SU-DHL-6 (cell line): ENCODE measurements around the gene KSR1.

Experiments
- H2AFZ ChIP-seq: fragments of 200-600 bp; sonication (generic); 2 replicates; pipeline ENCODE4 v1.6.1; 2014; ENCODE audit warnings: low read depth, mild to moderate bottlenecking, moderate library complexity, mixed read lengths, antibody characterized with exemption, low read length; ENCODE audit not compliant: severe bottlenecking
- H3F3A ChIP-seq: fragments of 200-600 bp; shearing (Covaris generic); 2 replicates; pipeline ENCODE4 v1.6.0; 2016; ENCODE audit warnings: antibody characterized with exemption, mild to moderate bottlenecking; ENCODE audit not compliant: insufficient read depth
- H3K27ac ChIP-seq: fragments of 200-600 bp; sonication (generic); 2 replicates; pipeline ENCODE4 v1.5.1; 2016; ENCODE audit warnings: low read depth, mild to moderate bottlenecking, low read length, moderate library complexity, mixed read lengths
- H3K27me3 ChIP-seq: fragments of 200-600 bp; sonication (generic), shearing (Covaris generic); 2 replicates; pipeline ENCODE4 v1.6.0; 2014; ENCODE audit warnings: mild to moderate bottlenecking, low read length
- H3K36me3 ChIP-seq: fragments of 200-600 bp; sonication (generic); 2 replicates; pipeline ENCODE4 v1.6.1; 2014; ENCODE audit warnings: mild to moderate bottlenecking, low read length, mixed read lengths
- H3K4me2 ChIP-seq: fragments of 300-600, 200-600 bp; shearing (Covaris generic), sonication (generic); 2 replicates; pipeline ENCODE4 v1.6.0; 2014; ENCODE audit warnings: low read length, low read depth, mild to moderate bottlenecking; ENCODE audit not compliant: poor library complexity, severe bottlenecking
- H3K4me3 ChIP-seq: fragments of 200-600 bp; sonication (generic); 2 replicates; pipeline ENCODE4 v1.5.1; 2014; ENCODE audit warnings: antibody characterized with exemption, low read length, mild to moderate bottlenecking, mixed read lengths; ENCODE audit not compliant: insufficient read depth, poor library complexity, severe bottlenecking
- H3K79me2 ChIP-seq: fragments of 200-600 bp; sonication (generic); 2 replicates; pipeline ENCODE4 v1.6.1; 2014; ENCODE audit warnings: mild to moderate bottlenecking, low read length, moderate library complexity; ENCODE audit not compliant: insufficient read depth
- H3K9ac ChIP-seq: fragments of 200-600 bp; sonication (generic); 2 replicates; pipeline ENCODE4 v1.7.0; 2014; ENCODE audit warnings: mild to moderate bottlenecking, low read length
- H3K9me2 ChIP-seq: fragments of 200-600 bp; sonication (generic); replicated peaks from 2 replicates; pipeline ENCODE4 v1.6.1; 2014; ENCODE audit warnings: low read length; ENCODE audit not compliant: insufficient read depth
- H3K9me3 ChIP-seq: fragments of 200-600 bp; sonication (generic); 2 replicates; pipeline ENCODE4 v1.6.1; 2014; ENCODE audit warnings: low read length, mixed read lengths; ENCODE audit not compliant: insufficient read depth
- H4K20me1 ChIP-seq: fragments of 200-600 bp; sonication (generic); 2 replicates; pipeline ENCODE4 v1.6.1; 2014; ENCODE audit warnings: low read depth, mild to moderate bottlenecking, antibody characterized with exemption, low read length, moderate library complexity, mixed read lengths
- EZH2phosphoT487 ChIP-seq: fragments of 200-600 bp; sonication (generic), shearing (Covaris generic); conservative IDR thresholded peaks from 2 replicates; pipeline ENCODE4 v1.6.1; 2018; ENCODE audit warnings: mild to moderate bottlenecking, antibody characterized with exemption, low read length, moderate library complexity, mixed read lengths
- TF ChIP-seq, protein P1 (sequence below): fragments of 200-600 bp; sonication (generic); IDR thresholded peaks from one replicate; pipeline ENCODE4 v1.5.1; 2017; ENCODE audit warnings: antibody characterized with exemption, mild to moderate bottlenecking, low read length, moderate library complexity; ENCODE audit not compliant: insufficient read depth, poor library complexity, severe bottlenecking

KSR1 gene

DNA sequence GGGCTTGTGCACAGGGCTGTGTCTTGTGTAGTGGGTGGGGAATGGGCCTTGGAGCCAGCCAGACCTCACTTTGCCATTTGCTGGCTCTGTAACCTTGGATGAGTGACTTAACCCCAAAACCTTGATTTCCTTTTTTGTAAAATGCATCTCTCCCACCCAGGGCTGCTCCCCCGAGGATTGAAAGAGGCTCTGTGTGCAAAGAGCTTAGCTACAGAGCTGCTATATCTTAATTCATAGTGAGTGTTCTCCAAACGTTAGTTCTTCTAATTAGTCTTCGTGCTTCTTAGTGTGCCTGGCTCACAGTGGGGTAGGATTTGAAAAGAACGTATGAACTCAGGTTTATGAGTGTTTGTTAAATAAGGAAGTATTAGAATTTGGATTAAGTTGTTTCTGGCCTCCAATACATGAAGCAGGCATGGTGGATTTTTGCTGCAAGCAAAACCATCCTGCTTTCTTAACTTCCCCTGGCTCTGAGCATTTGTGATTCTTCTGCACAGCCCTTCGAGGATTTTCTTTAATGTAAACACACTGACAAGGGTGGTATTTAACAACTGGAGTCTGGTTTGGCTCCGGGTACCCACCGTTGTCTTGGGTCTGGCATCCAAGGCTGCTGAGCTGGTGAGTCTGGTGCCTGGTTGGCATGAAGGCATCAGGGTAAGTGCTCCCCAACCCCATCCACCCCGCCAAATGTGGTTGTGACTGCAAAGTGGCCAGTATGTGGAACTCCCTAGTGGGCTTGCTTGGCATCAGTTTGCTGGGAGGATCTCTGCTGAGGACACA lies 29.7 kb downstream of the KSR1 start:
- no peak overlapping the region for H3K4me2 ChIP-seq
- H3K9me2 ChIP-seq: no peaks in the 10 kb centered on the region
- no peaks in the 10 kb centered on the region for H3K36me3 ChIP-seq
- H3K27me3 ChIP-seq: no peaks in the 10 kb centered on the region
- no peaks in the 10 kb centered on the region for H3K79me2 ChIP-seq
- no peaks in the 10 kb centered on the region for H3K9me3 ChIP-seq
- no peak overlapping the region for H3K27ac ChIP-seq
- H3F3A ChIP-seq: no peaks in the 10 kb centered on the region
- H4K20me1 ChIP-seq: no peaks in the 10 kb centered on the region
- no peak overlapping the region for H2AFZ ChIP-seq
- no peak overlapping the region for H3K9ac ChIP-seq
- TF ChIP-seq, protein P1, sequence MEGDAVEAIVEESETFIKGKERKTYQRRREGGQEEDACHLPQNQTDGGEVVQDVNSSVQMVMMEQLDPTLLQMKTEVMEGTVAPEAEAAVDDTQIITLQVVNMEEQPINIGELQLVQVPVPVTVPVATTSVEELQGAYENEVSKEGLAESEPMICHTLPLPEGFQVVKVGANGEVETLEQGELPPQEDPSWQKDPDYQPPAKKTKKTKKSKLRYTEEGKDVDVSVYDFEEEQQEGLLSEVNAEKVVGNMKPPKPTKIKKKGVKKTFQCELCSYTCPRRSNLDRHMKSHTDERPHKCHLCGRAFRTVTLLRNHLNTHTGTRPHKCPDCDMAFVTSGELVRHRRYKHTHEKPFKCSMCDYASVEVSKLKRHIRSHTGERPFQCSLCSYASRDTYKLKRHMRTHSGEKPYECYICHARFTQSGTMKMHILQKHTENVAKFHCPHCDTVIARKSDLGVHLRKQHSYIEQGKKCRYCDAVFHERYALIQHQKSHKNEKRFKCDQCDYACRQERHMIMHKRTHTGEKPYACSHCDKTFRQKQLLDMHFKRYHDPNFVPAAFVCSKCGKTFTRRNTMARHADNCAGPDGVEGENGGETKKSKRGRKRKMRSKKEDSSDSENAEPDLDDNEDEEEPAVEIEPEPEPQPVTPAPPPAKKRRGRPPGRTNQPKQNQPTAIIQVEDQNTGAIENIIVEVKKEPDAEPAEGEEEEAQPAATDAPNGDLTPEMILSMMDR: no peak
- TF ChIP-seq EZH2phosphoT487: no peak
- no peak overlapping the region for H3K4me3 ChIP-seq

DNA sequence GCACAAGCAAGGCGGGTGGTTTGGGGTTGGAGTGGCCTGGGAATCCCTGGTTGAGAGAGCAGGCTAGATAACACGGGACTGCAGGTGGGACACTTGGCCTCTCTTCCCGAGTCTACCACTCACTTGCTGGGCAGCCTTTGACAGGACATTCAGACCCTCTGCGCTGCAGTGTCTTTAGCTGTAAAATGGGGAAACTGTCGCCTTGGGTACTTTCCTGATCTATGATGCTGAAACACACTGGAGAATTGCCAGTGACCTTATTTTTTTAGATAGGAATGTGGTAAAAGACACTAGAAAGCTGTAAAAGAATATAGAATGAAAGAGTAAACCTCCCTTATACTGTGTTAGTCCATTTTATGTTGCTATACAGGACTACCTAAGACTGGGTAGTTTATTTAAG lies 30.5 kb downstream of the KSR1 start:
- H3K36me3 ChIP-seq: no peaks in the 10 kb centered on the region
- H3K4me3 ChIP-seq: no peak overlapping the region
- H3K79me2 ChIP-seq: no peaks in the 10 kb centered on the region
- no peaks in the 10 kb centered on the region for H3K9me3 ChIP-seq
- no peaks in the 10 kb centered on the region for H3F3A ChIP-seq
- H3K27me3 ChIP-seq: no peaks in the 10 kb centered on the region
- H2AFZ ChIP-seq: no peak overlapping the region
- no peak overlapping the region for H3K27ac ChIP-seq
- TF ChIP-seq, protein P1: no peak
- TF ChIP-seq EZH2phosphoT487: no peak
- H4K20me1 ChIP-seq: no peaks in the 10 kb centered on the region
- H3K4me2 ChIP-seq: no peak overlapping the region
- no peaks in the 10 kb centered on the region for H3K9me2 ChIP-seq
- H3K9ac ChIP-seq: no peak overlapping the region

DNA sequence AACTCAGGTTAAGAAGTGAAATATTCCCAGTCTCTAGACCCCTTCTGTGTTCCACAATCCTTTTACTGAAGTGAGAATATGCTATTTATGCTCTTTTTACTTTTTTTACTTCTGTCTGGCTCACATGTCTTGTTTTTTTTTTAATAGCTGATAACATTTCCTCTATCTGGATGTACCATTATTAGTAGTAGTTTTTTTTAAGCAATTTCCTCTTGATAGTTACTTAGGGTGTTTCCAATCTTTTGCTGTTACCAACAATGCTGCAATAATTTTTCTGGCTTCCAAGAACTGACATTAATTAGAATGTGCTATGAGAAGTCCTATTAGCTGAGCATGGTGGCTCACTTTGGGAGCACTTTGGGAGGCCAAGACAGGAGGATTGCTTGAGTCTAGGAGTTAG lies 32.0 kb downstream of the KSR1 start:
- H3F3A ChIP-seq: no peaks in the 10 kb centered on the region
- no peak overlapping the region for H2AFZ ChIP-seq
- no peaks in the 10 kb centered on the region for H3K27me3 ChIP-seq
- no peaks in the 10 kb centered on the region for H3K9me2 ChIP-seq
- H3K4me2 ChIP-seq: no peak overlapping the region
- H3K36me3 ChIP-seq: no peaks in the 10 kb centered on the region
- H3K9me3 ChIP-seq: no peaks in the 10 kb centered on the region
- TF ChIP-seq EZH2phosphoT487: no peak
- TF ChIP-seq, protein P1: no peak
- no peak overlapping the region for H3K27ac ChIP-seq
- H3K79me2 ChIP-seq: no peaks in the 10 kb centered on the region
- no peak overlapping the region for H3K9ac ChIP-seq
- H4K20me1 ChIP-seq: no peaks in the 10 kb centered on the region
- no peak overlapping the region for H3K4me3 ChIP-seq
